ENCODE measurements around the gene SFMBT1.

DNA sequence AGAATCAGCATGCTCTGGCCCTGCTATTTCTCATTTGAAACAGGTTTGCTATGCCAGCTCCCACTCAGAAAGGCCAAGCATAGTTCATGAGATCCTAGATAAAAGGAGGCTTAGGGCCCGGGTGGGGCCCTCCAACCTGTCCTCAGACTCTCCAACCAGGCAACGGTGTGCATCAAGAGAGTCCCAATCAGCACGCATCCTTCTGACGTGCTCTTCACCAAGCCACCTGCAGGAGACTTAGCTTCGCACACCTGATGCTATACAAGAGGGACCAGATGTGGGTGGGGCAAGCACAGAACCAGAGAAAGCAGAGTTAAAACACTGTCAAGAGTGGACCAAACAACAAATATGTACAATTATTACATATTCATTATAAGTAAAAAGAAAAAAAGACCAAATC, 165.8 kb downstream of the SFMBT1 start:
- TF ChIP-seq, protein P1, sequence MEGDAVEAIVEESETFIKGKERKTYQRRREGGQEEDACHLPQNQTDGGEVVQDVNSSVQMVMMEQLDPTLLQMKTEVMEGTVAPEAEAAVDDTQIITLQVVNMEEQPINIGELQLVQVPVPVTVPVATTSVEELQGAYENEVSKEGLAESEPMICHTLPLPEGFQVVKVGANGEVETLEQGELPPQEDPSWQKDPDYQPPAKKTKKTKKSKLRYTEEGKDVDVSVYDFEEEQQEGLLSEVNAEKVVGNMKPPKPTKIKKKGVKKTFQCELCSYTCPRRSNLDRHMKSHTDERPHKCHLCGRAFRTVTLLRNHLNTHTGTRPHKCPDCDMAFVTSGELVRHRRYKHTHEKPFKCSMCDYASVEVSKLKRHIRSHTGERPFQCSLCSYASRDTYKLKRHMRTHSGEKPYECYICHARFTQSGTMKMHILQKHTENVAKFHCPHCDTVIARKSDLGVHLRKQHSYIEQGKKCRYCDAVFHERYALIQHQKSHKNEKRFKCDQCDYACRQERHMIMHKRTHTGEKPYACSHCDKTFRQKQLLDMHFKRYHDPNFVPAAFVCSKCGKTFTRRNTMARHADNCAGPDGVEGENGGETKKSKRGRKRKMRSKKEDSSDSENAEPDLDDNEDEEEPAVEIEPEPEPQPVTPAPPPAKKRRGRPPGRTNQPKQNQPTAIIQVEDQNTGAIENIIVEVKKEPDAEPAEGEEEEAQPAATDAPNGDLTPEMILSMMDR (IDR thresholded peaks at IDR 0.05; ENCODE audit: low read length) = no peak
- TF ChIP-seq EZH2 (IDR thresholded peaks at IDR 0.05; ENCODE audit: borderline replicate concordance, low read length) = no peak
